Ammon's horn (tissue), 1 donor: ENCODE data around the gene HOXC6.
A peak's percentile ranks its signal among the peaks of the same experiment; 100 is the strongest.
"Not testable (repeated sequence)": the region's sequence is repeated elsewhere in the genome, so short reads cannot be mapped to it uniquely, and the experiment has no call there.

ENCODE experiments used
- DNase-seq: peaks from one replicate; pipeline ENCODE4 v3.0.0-alpha.2; 2016; ENCODE audit warnings: low spot score

Gene HOXC6

GRCh38 chr12:54030442-54030801, 2.2 kb downstream of the HOXC6 start:
- no peak for DNase-seq

GRCh38 chr12:54030889-54031471, 2.7 kb downstream of the HOXC6 start:
- DNase-seq, result no peak

GRCh38 chr12:54031480-54031879, 3.2 kb downstream of the HOXC6 start:
- no peak for DNase-seq

- no peak for DNase-seq
These were observed 3.9 kb downstream of the HOXC6 start for GRCh38 chr12:54032086-54032619.

- peak; percentile 63 for DNase-seq
These were observed 4.4 kb downstream of the HOXC6 start, which contains the start of gene HOXC5 for GRCh38 chr12:54032627-54033100. Gene HOXC5, plus strand, starts transcription at chr12:54033050. Its CDS starts 73 bp downstream, at chr12:54033123.

- DNase-seq, result no peak
These were observed 5.1 kb downstream of the HOXC6 start for GRCh38 chr12:54033106-54033979.

GRCh38 chr12:54033980-54034784, 5.9 kb downstream of the HOXC6 start:
- no peak for DNase-seq

GRCh38 chr12:54034785-54035310, 6.6 kb downstream of the HOXC6 start:
- no peak for DNase-seq

GRCh38 chr12:54035568-54036264, 7.5 kb downstream of the HOXC6 start:
- no peak for DNase-seq

- no peak for DNase-seq
These were observed 8.6 kb downstream of the HOXC6 start for GRCh38 chr12:54036620-54037359.

GRCh38 chr12:54037360-54038283, 9.4 kb downstream of the HOXC6 start:
- no peak for DNase-seq

- DNase-seq, result no peak
These were observed 10.1 kb downstream of the HOXC6 start for GRCh38 chr12:54038284-54038870.

GRCh38 chr12:54038871-54039414, 10.7 kb downstream of the HOXC6 start:
- no peak for DNase-seq

GRCh38 chr12:54039417-54040147, 11.3 kb downstream of the HOXC6 start:
- no peak for DNase-seq

GRCh38 chr12:54040148-54040494, 11.9 kb downstream of the HOXC6 start:
- no peak for DNase-seq

GRCh38 chr12:54040648-54041047, 12.4 kb downstream of the HOXC6 start:
- no peak for DNase-seq

GRCh38 chr12:54041097-54041690, 13.0 kb downstream of the HOXC6 start:
- DNase-seq, result no peak

- not testable (repeated sequence) for DNase-seq
These were observed 13.8 kb downstream of the HOXC6 start for GRCh38 chr12:54042033-54042432.
